Muscle layer of duodenum (tissue), 2 donors: ENCODE results near the gene NXN.
A peak's percentile ranks its signal among the peaks of the same experiment; 100 is the strongest.

ENCODE experiments used
- H3K27ac ChIP-seq: one replicate; pipeline ENCODE4 v1.7.0; 2013; ENCODE audit warnings: mild to moderate bottlenecking, low read length
- H3K27me3 ChIP-seq: one replicate; pipeline ENCODE4 v1.7.0; 2013; ENCODE audit warnings: low read depth, mild to moderate bottlenecking, control low read depth, low read length
- H3K36me3 ChIP-seq, 2 donors: one replicate each; pipeline ENCODE4 v1.7.0; 2013; ENCODE audit warnings: low read length in 2 of 2, control low read depth in 1 of 2, mild to moderate bottlenecking in 1 of 2; ENCODE audit not compliant: insufficient read depth in 2 of 2, control insufficient read depth in 1 of 2
- H3K4me1 ChIP-seq, 2 donors: one replicate each; pipeline ENCODE4 v1.7.0; 2013; ENCODE audit warnings: low read length in 2 of 2, mild to moderate bottlenecking in 2 of 2, control low read depth in 1 of 2, moderate library complexity in 1 of 2; ENCODE audit not compliant: insufficient read depth in 2 of 2, control insufficient read depth in 1 of 2
- H3K4me3 ChIP-seq, 2 donors: one replicate each; pipeline ENCODE4 v1.7.0; 2013; ENCODE audit warnings: low read length in 2 of 2, low read depth in 1 of 2, mild to moderate bottlenecking in 1 of 2
- H3K9me3 ChIP-seq, 2 donors: one replicate each; pipeline ENCODE4 v1.7.0; 2013; ENCODE audit warnings: low read length in 2 of 2, control low read depth in 1 of 2, mild to moderate bottlenecking in 1 of 2; ENCODE audit not compliant: control insufficient read depth in 1 of 2
- donor health status: healthy.

The NXN gene

GRCh38 chr17:1005361-1005946 lies 25.9 kb upstream of the NXN start:
- Histone ChIP-seq H3K27me3 (no peaks in the 10 kb centered on the region), H3K4me1 (peaks cover 23 to 73% of the 10 kb centered on the region in 2 donors), H3K9me3 (no peaks in the 10 kb centered on the region), H3K27ac (peak overlapping the region; percentile 16), H3K36me3 (peaks cover 34 to 47% of the 10 kb centered on the region in 2 donors), H3K4me3 (no peak overlapping the region)

GRCh38 chr17:1004769-1005295 lies 25.3 kb upstream of the NXN start:
- Histone ChIP-seq H3K4me1 (peaks cover 25 to 77% of the 10 kb centered on the region in 2 donors), H3K36me3 (peaks cover 28 to 41% of the 10 kb centered on the region in 2 donors), H3K27me3 (no peaks in the 10 kb centered on the region), H3K27ac (no peak overlapping the region), H3K4me3 (no peak overlapping the region), H3K9me3 (no peaks in the 10 kb centered on the region)

- H3K27ac ChIP-seq = no peak overlapping the region
- no peaks in the 10 kb centered on the region for H3K27me3 ChIP-seq
- peaks cover 26 to 39% of the 10 kb centered on the region in 2 donors for H3K36me3 ChIP-seq
- no peaks in the 10 kb centered on the region for H3K9me3 ChIP-seq
- H3K4me3 ChIP-seq = no peak overlapping the region
- H3K4me1 ChIP-seq = peaks cover 25 to 77% of the 10 kb centered on the region in 2 donors
Observed at GRCh38 chr17:1003972-1004768, 24.6 kb upstream of the NXN start.

GRCh38 chr17:1003633-1003971 lies 24.0 kb upstream of the NXN start:
- Histone ChIP-seq H3K4me1 (peaks cover 25 to 80% of the 10 kb centered on the region in 2 donors), H3K4me3 (no peak overlapping the region), H3K27me3 (no peaks in the 10 kb centered on the region), H3K9me3 (no peaks in the 10 kb centered on the region), H3K27ac (no peak overlapping the region), H3K36me3 (peaks cover 26 to 36% of the 10 kb centered on the region in 2 donors)

GRCh38 chr17:1002771-1003555 lies 23.4 kb upstream of the NXN start:
- Histone ChIP-seq H3K4me1 (peaks cover 28 to 85% of the 10 kb centered on the region in 2 donors), H3K4me3 (no peak overlapping the region), H3K36me3 (peaks cover 22 to 30% of the 10 kb centered on the region in 2 donors), H3K27ac (peak overlapping the region; percentile 43), H3K9me3 (no peaks in the 10 kb centered on the region), H3K27me3 (no peaks in the 10 kb centered on the region)

GRCh38 chr17:1002412-1002753 lies 22.8 kb upstream of the NXN start:
- peaks cover 18 to 25% of the 10 kb centered on the region in 2 donors for H3K36me3 ChIP-seq

GRCh38 chr17:1001640-1002411 lies 22.2 kb upstream of the NXN start:
- H3K27ac ChIP-seq = peak overlapping the region; percentile 43
- H3K36me3 ChIP-seq = peaks cover 14 to 20% of the 10 kb centered on the region in 2 donors
- H3K27me3 ChIP-seq = no peaks in the 10 kb centered on the region
- no peaks in the 10 kb centered on the region for H3K9me3 ChIP-seq
- peak overlapping the region in 1 of 2 donors; percentile 31 for H3K4me3 ChIP-seq
- peaks cover 33 to 84% of the 10 kb centered on the region in 2 donors for H3K4me1 ChIP-seq

More at GRCh38 chr17:1002412-1002753, 22.8 kb upstream of the NXN start:
- no peaks in the 10 kb centered on the region for H3K9me3 ChIP-seq
- no peak overlapping the region for H3K4me3 ChIP-seq
- peaks cover 33 to 88% of the 10 kb centered on the region in 2 donors for H3K4me1 ChIP-seq
- H3K27me3 ChIP-seq = no peaks in the 10 kb centered on the region
- peak overlapping the region; percentile 43 for H3K27ac ChIP-seq

- Histone ChIP-seq H3K27me3 (no peaks in the 10 kb centered on the region), H3K4me3 (no peak overlapping the region), H3K36me3 (peaks cover 14 to 20% of the 10 kb centered on the region in 2 donors), H3K4me1 (peaks cover 30 to 75% of the 10 kb centered on the region in 2 donors), H3K9me3 (no peaks in the 10 kb centered on the region), H3K27ac (peak overlapping the region; percentile 43)
Observed at GRCh38 chr17:1000597-1001461, 21.3 kb upstream of the NXN start.

- Histone ChIP-seq H3K36me3 (peaks cover 14 to 17% of the 10 kb centered on the region in 2 donors), H3K9me3 (no peaks in the 10 kb centered on the region), H3K27me3 (no peaks in the 10 kb centered on the region), H3K27ac (peak overlapping the region; percentile 14), H3K4me3 (peak overlapping the region; percentile 95 to 100), H3K4me1 (peaks cover 30 to 48% of the 10 kb centered on the region in 2 donors)
Observed at GRCh38 chr17:998111-998510, 18.5 kb upstream of the NXN start.
